ENCODE measurements around the gene C17orf50. TPM values are rescaled to one million over a fixed set of nuclear protein-coding genes. Genes with fewer than 3 reads are reported as not detected.

The C17orf50 gene
- total RNA-seq, result not detected in 2 replicates
- long read RNA-seq, result 0 reads

GRCh38 chr17:35760587-35760986 lies at the start of gene C17orf50:
Gene C17orf50 (plus strand): TSS chr17:35760887. CDS start chr17:35760942, 55 bp downstream.
- no peak for TF ChIP-seq CTCF (IDR thresholded peaks at IDR 0.05)
- Mint-ChIP-seq H3K36me3 (ENCODE audit: unreplicated experiment) (no peaks in the 10 kb centered on the region), H3K27me3 (ENCODE audit: unreplicated experiment) (peaks cover 4% of the 10 kb centered on the region), H3K4me3 (ENCODE audit: unreplicated experiment) (no peak within 1 kb of the TSS), H3K4me1 (ENCODE audit: unreplicated experiment) (peaks cover 15% of the 10 kb centered on the region), H3K9me3 (ENCODE audit: unreplicated experiment) (no peaks in the 10 kb centered on the region), H3K27ac (ENCODE audit: unreplicated experiment) (no peak within 1 kb of the TSS)
- DNase-seq (ENCODE audit: extremely low spot score, unreplicated experiment), result no peak

- TF ChIP-seq CTCF (IDR thresholded peaks at IDR 0.05), result no peak
- peaks cover 17% of the 10 kb centered on the region for H3K36me3 Mint-ChIP-seq (ENCODE audit: unreplicated experiment)
- no peaks in the 10 kb centered on the region for H3K9me3 Mint-ChIP-seq (ENCODE audit: unreplicated experiment)
- no peak for DNase-seq (ENCODE audit: extremely low spot score, unreplicated experiment)
- no peak overlapping the region for H3K4me3 Mint-ChIP-seq (ENCODE audit: unreplicated experiment)
- peak overlapping the region; percentile 23 for H3K27ac Mint-ChIP-seq (ENCODE audit: unreplicated experiment)
- H3K27me3 Mint-ChIP-seq (ENCODE audit: unreplicated experiment), result no peaks in the 10 kb centered on the region
- H3K4me1 Mint-ChIP-seq (ENCODE audit: unreplicated experiment), result peaks cover 6% of the 10 kb centered on the region
These were observed 49.7 kb upstream of the C17orf50 start for GRCh38 chr17:35710950-35711349.

- no peak overlapping the region for H3K27ac Mint-ChIP-seq (ENCODE audit: unreplicated experiment)
- no peak for DNase-seq (ENCODE audit: extremely low spot score, unreplicated experiment)
- no peak for TF ChIP-seq CTCF (IDR thresholded peaks at IDR 0.05)
- peaks cover 25% of the 10 kb centered on the region for H3K4me1 Mint-ChIP-seq (ENCODE audit: unreplicated experiment)
- no peaks in the 10 kb centered on the region for H3K9me3 Mint-ChIP-seq (ENCODE audit: unreplicated experiment)
- H3K4me3 Mint-ChIP-seq (ENCODE audit: unreplicated experiment), result no peak overlapping the region
- peaks cover 15% of the 10 kb centered on the region for H3K36me3 Mint-ChIP-seq (ENCODE audit: unreplicated experiment)
- H3K27me3 Mint-ChIP-seq (ENCODE audit: unreplicated experiment), result no peaks in the 10 kb centered on the region
These were observed 47.5 kb upstream of the C17orf50 start for GRCh38 chr17:35713069-35713728.

GRCh38 chr17:35714988-35715387 lies 45.7 kb upstream of the C17orf50 start:
- H3K27me3 Mint-ChIP-seq (ENCODE audit: unreplicated experiment), result no peaks in the 10 kb centered on the region
- DNase-seq (ENCODE audit: extremely low spot score, unreplicated experiment), result no peak
- no peaks in the 10 kb centered on the region for H3K9me3 Mint-ChIP-seq (ENCODE audit: unreplicated experiment)
- H3K4me3 Mint-ChIP-seq (ENCODE audit: unreplicated experiment), result no peak overlapping the region
- H3K27ac Mint-ChIP-seq (ENCODE audit: unreplicated experiment), result no peak overlapping the region
- peaks cover 21% of the 10 kb centered on the region for H3K36me3 Mint-ChIP-seq (ENCODE audit: unreplicated experiment)
- peaks cover 32% of the 10 kb centered on the region for H3K4me1 Mint-ChIP-seq (ENCODE audit: unreplicated experiment)
- TF ChIP-seq CTCF (IDR thresholded peaks at IDR 0.05), result no peak

GRCh38 chr17:35715416-35715815 lies 45.3 kb upstream of the C17orf50 start:
- Mint-ChIP-seq H3K27me3 (ENCODE audit: unreplicated experiment) (no peaks in the 10 kb centered on the region), H3K27ac (ENCODE audit: unreplicated experiment) (no peak overlapping the region), H3K4me1 (ENCODE audit: unreplicated experiment) (peaks cover 28% of the 10 kb centered on the region), H3K4me3 (ENCODE audit: unreplicated experiment) (no peak overlapping the region), H3K9me3 (ENCODE audit: unreplicated experiment) (no peaks in the 10 kb centered on the region), H3K36me3 (ENCODE audit: unreplicated experiment) (peaks cover 19% of the 10 kb centered on the region)
- DNase-seq (ENCODE audit: extremely low spot score, unreplicated experiment), result no peak
- no peak for TF ChIP-seq CTCF (IDR thresholded peaks at IDR 0.05)

All from osteocyte (in vitro differentiated cells).